Uterus (tissue), 4 donors: ENCODE measurements around the gene RNASEH2B. TPM values are rescaled to one million over a fixed set of nuclear protein-coding genes. Genes with fewer than 3 reads are reported as not detected.

Experiments
- DNase-seq, 2 donors: peaks; one replicate each; pipeline ENCODE4 v3.0.0-alpha.2; 2019 to 2020
- H3K27ac ChIP-seq, 2 donors: fragments of 200-600 bp; sonication (generic); 1 replicate in 1 of 2; 2 replicates in 1 of 2; pipeline ENCODE4 v1.5.1; 2016 to 2018
- H3K27me3 ChIP-seq, 2 donors: fragments of 200-600 bp; sonication (generic); one replicate each; pipeline ENCODE4 v1.5.1; 2018 to 2019; ENCODE audit warnings: control low read depth in 1 of 2
- H3K36me3 ChIP-seq, 2 donors: fragments of 200-600 bp; sonication (generic); one replicate each; pipeline ENCODE4 v1.5.1; 2019; ENCODE audit warnings: control low read depth in 1 of 2
- H3K4me1 ChIP-seq, 2 donors: fragments of 200-600 bp; sonication (generic); one replicate each; pipeline ENCODE4 v1.5.1; 2018 to 2019; ENCODE audit warnings: control low read depth in 1 of 2
- H3K4me3 ChIP-seq, 2 donors: fragments of 200-600 bp; sonication (generic); 1 replicate in 1 of 2; 2 replicates in 1 of 2; pipeline ENCODE4 v1.5.1; 2018 to 2019; ENCODE audit warnings: mild to moderate bottlenecking in 1 of 2
- H3K9me3 ChIP-seq, 2 donors: fragments of 200-600 bp; sonication (generic); one replicate each; pipeline ENCODE4 v1.5.1; 2019; ENCODE audit warnings: control low read depth in 1 of 2
- POLR2A ChIP-seq, 2 donors: fragments of 450-650 bp; IDR thresholded peaks; one replicate each; pipeline ENCODE4 v1.6.1; 2016; ENCODE audit warnings: antibody characterized with exemption in 2 of 2, mild to moderate bottlenecking in 1 of 2, moderate library complexity in 1 of 2
- intact Hi-C: fragments of 100-400 bp; cut with DNase I; formaldehyde crosslinking; loops from one replicate; pipeline ENCODE4 v1.15.1; 2023; ENCODE audit warnings: low total_unique reads
- total RNA-seq, 4 donors: library from RNA; depleted of rRNA in 3 of 4; stranded (reverse); fragments of >200 nt in 3 of 4; gene quantifications; one replicate each; pipeline versions ENCODE4 v1.1.0 to v1.2.4, GENCODE V29; 2014 to 2023
- TF ChIP-seq, protein P1 (sequence below), 4 experiments: fragments of 200-600 bp in 2 of 4; fragments of 450-650 bp in 2 of 4; sonication (generic) in 2 of 4; IDR thresholded peaks; one replicate each; pipeline ENCODE4 v1.5.1; 2016 to 2019; ENCODE audit warnings: antibody characterized with exemption in 4 of 4, mild to moderate bottlenecking in 2 of 4, moderate library complexity in 1 of 4
- donor health status: DM: yes; HTN: yes; CAD: no.

Gene RNASEH2B
- total RNA-seq, 4 donors from 2014 or later = 101 to 183 (median 155) TPM

DNA sequence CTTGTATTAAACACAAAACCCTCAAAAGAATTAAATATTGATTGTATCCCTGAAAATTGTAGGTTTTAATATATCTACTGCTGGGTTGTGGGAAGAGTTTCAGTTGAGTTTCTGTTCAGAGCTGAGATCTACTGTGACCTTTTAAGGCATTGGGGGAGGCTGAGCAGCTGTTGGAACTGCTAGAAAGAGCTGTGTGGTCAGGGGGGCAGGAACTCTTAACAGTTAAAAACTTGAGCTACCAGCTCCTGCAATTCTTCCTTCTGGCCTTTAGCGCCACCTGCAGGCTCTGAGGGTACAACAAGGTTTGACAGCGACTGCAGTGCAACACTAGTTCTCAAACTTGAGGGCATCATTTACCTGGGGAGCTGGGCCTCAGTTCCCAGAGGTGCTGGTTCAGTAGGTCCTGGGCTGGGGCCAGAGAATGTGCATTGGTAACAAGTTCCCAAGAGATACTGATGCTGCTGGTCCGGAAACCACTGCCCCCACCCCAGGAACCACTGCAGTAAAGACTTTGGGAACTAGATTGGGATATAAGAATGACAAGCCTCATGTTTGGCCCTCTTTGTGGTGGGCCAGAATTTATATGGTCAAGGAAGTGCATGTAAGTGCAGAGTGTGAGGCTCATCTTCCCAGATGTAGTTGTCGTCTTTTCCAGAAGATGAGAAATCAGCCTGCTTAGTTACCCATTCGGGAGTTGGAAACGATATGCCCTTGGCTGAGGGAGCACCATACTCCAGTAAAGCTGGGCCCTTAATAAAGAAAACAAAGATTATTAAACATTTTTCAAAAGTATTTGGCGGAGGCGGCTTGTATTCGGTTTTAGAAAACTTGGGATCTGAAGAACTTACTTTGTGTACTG is 2.6 kb downstream of the RNASEH2B start:
- Histone ChIP-seq H3K36me3 (no peaks in the 10 kb centered on the region), H3K4me3 (no peak overlapping the region), H3K27ac (peak overlapping the region; percentile 95), H3K27me3 (no peaks in the 10 kb centered on the region), H3K4me1 (peaks cover 5 to 9% of the 10 kb centered on the region in 2 donors), H3K9me3 (no peaks in the 10 kb centered on the region)
- DNase-seq = peak; percentile 89 to 90
- intact Hi-C loops = no loop called here
- TF ChIP-seq, protein P1, sequence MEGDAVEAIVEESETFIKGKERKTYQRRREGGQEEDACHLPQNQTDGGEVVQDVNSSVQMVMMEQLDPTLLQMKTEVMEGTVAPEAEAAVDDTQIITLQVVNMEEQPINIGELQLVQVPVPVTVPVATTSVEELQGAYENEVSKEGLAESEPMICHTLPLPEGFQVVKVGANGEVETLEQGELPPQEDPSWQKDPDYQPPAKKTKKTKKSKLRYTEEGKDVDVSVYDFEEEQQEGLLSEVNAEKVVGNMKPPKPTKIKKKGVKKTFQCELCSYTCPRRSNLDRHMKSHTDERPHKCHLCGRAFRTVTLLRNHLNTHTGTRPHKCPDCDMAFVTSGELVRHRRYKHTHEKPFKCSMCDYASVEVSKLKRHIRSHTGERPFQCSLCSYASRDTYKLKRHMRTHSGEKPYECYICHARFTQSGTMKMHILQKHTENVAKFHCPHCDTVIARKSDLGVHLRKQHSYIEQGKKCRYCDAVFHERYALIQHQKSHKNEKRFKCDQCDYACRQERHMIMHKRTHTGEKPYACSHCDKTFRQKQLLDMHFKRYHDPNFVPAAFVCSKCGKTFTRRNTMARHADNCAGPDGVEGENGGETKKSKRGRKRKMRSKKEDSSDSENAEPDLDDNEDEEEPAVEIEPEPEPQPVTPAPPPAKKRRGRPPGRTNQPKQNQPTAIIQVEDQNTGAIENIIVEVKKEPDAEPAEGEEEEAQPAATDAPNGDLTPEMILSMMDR (IDR thresholded peaks at IDR 0.05) = peak; percentile 79 to 86 (median 83)
- TF ChIP-seq POLR2A (IDR thresholded peaks at IDR 0.05) = no peak

DNA sequence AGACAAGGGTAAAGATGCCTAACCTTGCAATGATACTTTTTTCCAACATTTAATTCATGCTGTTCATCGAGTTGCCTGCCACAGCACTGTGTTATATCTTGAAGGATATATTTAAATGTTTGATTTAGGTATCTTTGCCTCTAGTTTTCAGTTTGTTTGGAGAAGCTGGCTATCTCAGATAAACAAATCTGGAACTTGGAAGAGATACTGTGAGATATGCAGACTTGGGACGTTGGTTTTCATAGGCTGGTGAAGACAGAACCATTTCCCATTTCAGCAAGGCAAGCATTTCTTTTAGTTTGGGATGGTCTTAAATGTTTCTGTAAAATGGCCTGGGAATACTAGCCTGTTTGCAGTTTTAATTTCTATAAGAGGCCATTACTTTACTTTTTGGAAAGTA is 3.3 kb downstream of the RNASEH2B start:
- TF ChIP-seq POLR2A (IDR thresholded peaks at IDR 0.05) = no peak
- TF ChIP-seq, protein P1 (IDR thresholded peaks at IDR 0.05) = no peak
- intact Hi-C loops = no loop called here
- H3K4me3 ChIP-seq = no peak overlapping the region
- DNase-seq = no peak
- H3K27ac ChIP-seq = peak overlapping the region; percentile 18 to 95
- H3K27me3 ChIP-seq = no peaks in the 10 kb centered on the region
- no peaks in the 10 kb centered on the region for H3K36me3 ChIP-seq
- peaks cover 5 to 9% of the 10 kb centered on the region in 2 donors for H3K4me1 ChIP-seq
- H3K9me3 ChIP-seq = no peaks in the 10 kb centered on the region

DNA sequence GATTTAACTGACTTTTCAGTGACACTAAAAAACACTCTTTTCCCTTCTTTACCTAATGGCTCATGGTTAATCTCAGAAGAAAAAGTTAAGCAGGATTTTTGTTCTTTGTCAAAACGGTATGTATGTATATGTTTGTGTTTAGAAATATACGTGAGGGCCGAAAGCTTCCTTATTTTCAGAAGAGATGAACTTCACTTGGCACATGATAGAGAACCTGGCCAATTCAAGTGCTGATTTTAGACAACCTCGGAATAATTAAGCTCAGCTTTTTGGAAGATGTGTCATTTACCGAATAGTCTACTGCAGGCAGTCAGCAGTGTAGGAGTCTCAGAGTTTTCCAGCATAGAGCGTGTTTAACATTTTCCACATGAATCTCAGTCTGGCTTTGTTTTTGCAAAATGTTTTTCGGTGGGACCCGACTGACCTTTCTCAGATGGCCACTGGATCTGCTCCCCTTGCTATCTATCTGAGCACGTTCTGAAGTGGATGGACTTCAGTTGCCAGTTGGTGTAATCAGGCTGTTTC is 4.6 kb downstream of the RNASEH2B start:
- Histone ChIP-seq H3K27me3 (no peaks in the 10 kb centered on the region), H3K9me3 (no peaks in the 10 kb centered on the region), H3K4me1 (peaks cover 5 to 9% of the 10 kb centered on the region in 2 donors), H3K4me3 (no peak overlapping the region), H3K27ac (peak overlapping the region; percentile 72 to 84), H3K36me3 (no peaks in the 10 kb centered on the region)
- intact Hi-C loops = no loop called here
- TF ChIP-seq, protein P1 (IDR thresholded peaks at IDR 0.05) = no peak
- no peak for TF ChIP-seq POLR2A (IDR thresholded peaks at IDR 0.05)
- DNase-seq = no peak

DNA sequence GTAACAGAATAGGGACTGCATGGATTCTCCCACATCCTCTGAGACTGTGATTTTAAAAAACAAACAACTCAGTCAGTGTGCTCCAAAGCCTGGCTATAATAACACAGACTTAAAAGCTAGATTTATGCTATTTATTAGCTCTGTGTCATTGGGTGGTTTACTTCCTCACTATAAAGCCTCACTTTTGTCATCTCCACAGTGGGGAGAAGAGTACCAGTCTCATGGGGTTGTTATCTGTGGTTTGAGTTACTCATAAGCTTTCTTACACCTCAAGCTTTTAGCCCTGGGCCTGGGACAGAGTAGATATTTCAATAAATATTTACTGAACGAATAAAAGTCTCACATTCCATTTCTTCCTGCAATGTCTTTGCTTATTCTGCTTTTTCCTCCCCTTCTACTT is 5.3 kb downstream of the RNASEH2B start:
- no peaks in the 10 kb centered on the region for H3K27me3 ChIP-seq
- H3K36me3 ChIP-seq = no peaks in the 10 kb centered on the region
- peaks cover 5 to 9% of the 10 kb centered on the region in 2 donors for H3K4me1 ChIP-seq
- intact Hi-C loops = no loop called here
- no peaks in the 10 kb centered on the region for H3K9me3 ChIP-seq
- DNase-seq = no peak
- TF ChIP-seq, protein P1 (IDR thresholded peaks at IDR 0.05) = no peak
- TF ChIP-seq POLR2A (IDR thresholded peaks at IDR 0.05) = no peak
- H3K4me3 ChIP-seq = no peak overlapping the region
- peak overlapping the region; percentile 72 to 84 for H3K27ac ChIP-seq

DNA sequence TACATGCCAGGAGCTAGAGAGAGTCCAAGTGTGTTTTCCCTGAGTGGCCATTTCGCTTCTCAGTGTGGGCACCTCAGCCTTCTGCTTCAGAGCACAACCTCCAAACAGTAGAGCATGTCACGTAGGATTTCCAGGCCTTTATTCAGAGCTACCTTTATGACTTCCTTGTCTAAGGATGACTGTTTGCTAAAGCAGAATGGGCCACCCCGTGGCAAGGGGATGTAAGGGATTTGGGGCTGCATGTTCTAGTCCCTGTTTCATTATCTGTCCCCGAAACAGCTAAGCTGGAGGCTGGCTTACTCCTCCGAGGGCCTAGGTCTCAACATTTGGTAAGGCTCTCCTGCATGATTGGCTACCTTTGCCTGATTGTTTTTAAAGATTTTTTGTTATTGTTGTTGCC is 6.0 kb downstream of the RNASEH2B start:
- no peak for DNase-seq
- intact Hi-C loops = no loop called here
- H3K27ac ChIP-seq = peak overlapping the region; percentile 72 to 84
- no peak overlapping the region for H3K4me3 ChIP-seq
- H3K36me3 ChIP-seq = no peaks in the 10 kb centered on the region
- H3K4me1 ChIP-seq = peaks cover 4 to 9% of the 10 kb centered on the region in 2 donors
- no peaks in the 10 kb centered on the region for H3K9me3 ChIP-seq
- TF ChIP-seq POLR2A (IDR thresholded peaks at IDR 0.05) = no peak
- TF ChIP-seq, protein P1 (IDR thresholded peaks at IDR 0.05) = no peak
- H3K27me3 ChIP-seq = no peaks in the 10 kb centered on the region
